Naive thymus-derived CD4-positive, alpha-beta T cell (primary cell): ENCODE data around the gene LRRFIP1. TPM values are rescaled to one million over a fixed set of nuclear protein-coding genes. Genes with fewer than 3 reads are reported as not detected.
"Not testable (repeated sequence)": the region's sequence is repeated elsewhere in the genome, so short reads cannot be mapped to it uniquely, and the experiment has no call there.

Experiments
- ATAC-seq: fragments of 150-1000 bp; cut with Tn5 transposase; 2 replicates; pipeline ENCODE4 v1.10.0; 2021; ENCODE audit warnings: mild to moderate bottlenecking, moderate library complexity
- CTCF ChIA-PET: fragments of 350-600 bp; sonication (Branson Sonifier 250); formaldehyde crosslinking; loops from one replicate; lab custom pipeline; 2021; ENCODE audit warnings: antibody characterized with exemption; lab: Charles Lee
- POLR2A ChIA-PET: fragments of 350-600 bp; sonication (Branson Sonifier 250); formaldehyde crosslinking; loops from one replicate; lab custom pipeline; 2021; ENCODE audit warnings: antibody characterized with exemption, inconsistent platforms; lab: Charles Lee
- DNase-seq, 9 donors: peaks; one replicate each; pipeline versions ENCODE4 v3.0.0 to v3.0.0-alpha.2; 2020 to 2022; ENCODE audit warnings: mixed read lengths in 1 of 9
- H3K27ac ChIP-seq: one replicate; pipeline ENCODE4 v1.7.0; 2013; ENCODE audit warnings: mild to moderate bottlenecking, low read depth, low read length, moderate library complexity
- H3K27me3 ChIP-seq, 2 donors: one replicate each; pipeline ENCODE4 v1.7.0; 2013; ENCODE audit warnings: low read length in 2 of 2, mild to moderate bottlenecking in 2 of 2, moderate library complexity in 2 of 2; ENCODE audit not compliant: control insufficient read depth in 2 of 2, insufficient read depth in 2 of 2
- H3K36me3 ChIP-seq, 3 experiments: 1 replicate in 2 of 3; 2 replicates in 1 of 3; pipeline ENCODE4 v1.7.0; 2013; ENCODE audit warnings: low read length in 3 of 3, mild to moderate bottlenecking in 3 of 3, moderate library complexity in 1 of 3; ENCODE audit not compliant: insufficient read depth in 3 of 3, control insufficient read depth in 2 of 3
- H3K4me1 ChIP-seq, 2 donors: one replicate each; pipeline ENCODE4 v1.7.0; 2013; ENCODE audit warnings: low read length in 2 of 2, mild to moderate bottlenecking in 2 of 2, moderate library complexity in 1 of 2; ENCODE audit not compliant: control insufficient read depth in 2 of 2, insufficient read depth in 2 of 2
- H3K4me3 ChIP-seq: 2 replicates; pipeline ENCODE4 v1.7.0; 2013; ENCODE audit warnings: mild to moderate bottlenecking, low read length
- H3K9me3 ChIP-seq, 3 experiments: 1 replicate in 2 of 3; 2 replicates in 1 of 3; pipeline ENCODE4 v1.7.0; 2013; ENCODE audit warnings: low read length in 3 of 3; ENCODE audit not compliant: control insufficient read depth in 2 of 3
- H3K27ac Mint-ChIP-seq, 9 donors: one replicate each; pipeline ENCODE4 v1.8.0; 2020 to 2022; ENCODE audit warnings: mixed read lengths in 9 of 9, mild to moderate bottlenecking in 8 of 9, moderate library complexity in 5 of 9, inconsistent platforms in 2 of 9
- H3K27me3 Mint-ChIP-seq, 5 donors: one replicate each; pipeline ENCODE4 v1.8.0; 2021 to 2022; ENCODE audit warnings: mixed read lengths in 5 of 5, mild to moderate bottlenecking in 1 of 5
- H3K36me3 Mint-ChIP-seq, 5 donors: one replicate each; pipeline ENCODE4 v1.8.0; 2020 to 2022; ENCODE audit warnings: mixed read lengths in 5 of 5, mild to moderate bottlenecking in 3 of 5, inconsistent platforms in 1 of 5
- H3K4me1 Mint-ChIP-seq, 7 donors: one replicate each; pipeline ENCODE4 v1.8.0; 2020 to 2022; ENCODE audit warnings: mixed read lengths in 7 of 7, mild to moderate bottlenecking in 3 of 7, inconsistent platforms in 1 of 7
- H3K4me3 Mint-ChIP-seq, 10 donors: one replicate each; pipeline ENCODE4 v1.8.0; 2020 to 2022; ENCODE audit warnings: mild to moderate bottlenecking in 10 of 10, mixed read lengths in 10 of 10, moderate library complexity in 6 of 10, inconsistent platforms in 2 of 10
- H3K9me3 Mint-ChIP-seq, 11 donors: one replicate each; pipeline ENCODE4 v1.8.0; 2020 to 2022; ENCODE audit warnings: mixed read lengths in 11 of 11, mild to moderate bottlenecking in 4 of 11, inconsistent platforms in 1 of 11, moderate library complexity in 1 of 11
- intact Hi-C, 2 donors: fragments of 100-400 bp; cut with micrococcal nuclease; formaldehyde crosslinking; loops; one replicate each; pipeline ENCODE4 v1.15.1; 2023
- polyA plus RNA-seq, 2 donors: library from polyadenylated mRNA; unstranded; fragments of 300-500 nt; fragmentation: Illumina TruSeq; gene quantifications; one replicate each; pipeline ENCODE4 v1.2.3, GENCODE V29; 2021
- total RNA-seq, 6 experiments: library from RNA in 5 of 6; stranded (reverse) in 5 of 6; gene quantifications; 1 replicate in 5 of 6; 2 replicates in 1 of 6; pipeline ENCODE4 v1.2.3 and lab custom pipeline; 2021 to 2026

The LRRFIP1 gene
- total and polyA plus RNA-seq, 7 experiments from 2014 or later, result 82.2 to 257 (median 105) TPM

GRCh38 chr2:237749961-237750360, 122.6 kb downstream of the LRRFIP1 start:
- intact Hi-C loops, result loop anchor here (5.0 to 10.0 kb wide), 2 partner anchors 235 to 512 kb away; no protein-coding TSS in a partner anchor
- Histone ChIP-seq H3K27ac (no peak overlapping the region), H3K9me3 (no peaks in the 10 kb centered on the region), H3K4me1 (peaks cover under 1 to 1% of the 10 kb centered on the region in 2 donors), H3K27me3 (no peaks in the 10 kb centered on the region), H3K36me3 (peaks cover 22 to 68% (median 23%) of the 10 kb centered on the region in 3 experiments), H3K4me3 (no peak overlapping the region)
- H3K4me1 Mint-ChIP-seq, result peaks cover 3 to 25% (median 10%) of the 10 kb centered on the region in 7 donors
- ChIA-PET POLR2A (no interaction called here), CTCF (interaction anchor here (0.7 kb wide), 1 partner anchor 74 kb away, joined by 8 read pairs; no protein-coding TSS in a partner anchor)
- H3K27me3 Mint-ChIP-seq, result no peaks in the 10 kb centered on the region
- H3K36me3 Mint-ChIP-seq, result peaks cover 19 to 56% (median 35%) of the 10 kb centered on the region in 5 donors
- H3K27ac Mint-ChIP-seq, result no peak overlapping the region
- no peak for DNase-seq
- ATAC-seq, result no peak
- H3K9me3 Mint-ChIP-seq, result no peaks in the 10 kb centered on the region
- H3K4me3 Mint-ChIP-seq, result no peak overlapping the region

GRCh38 chr2:237750441-237750840, 123.1 kb downstream of the LRRFIP1 start:
- H3K4me3 ChIP-seq, H3K4me3 Mint-ChIP-seq, H3K27me3 Mint-ChIP-seq, H3K4me1 ChIP-seq, ATAC-seq, H3K9me3 Mint-ChIP-seq, DNase-seq, H3K27ac ChIP-seq, H3K27ac Mint-ChIP-seq, CTCF ChIA-PET, intact Hi-C loops, H3K9me3 ChIP-seq, H3K27me3 ChIP-seq, POLR2A ChIA-PET: not testable (repeated sequence)
- peaks cover 24 to 72% (median 27%) of the 10 kb centered on the region in 3 experiments for H3K36me3 ChIP-seq
- peaks cover 19 to 56% (median 35%) of the 10 kb centered on the region in 5 donors for H3K36me3 Mint-ChIP-seq
- peaks cover 0 to 23% (median 7%) of the 10 kb centered on the region in 7 donors for H3K4me1 Mint-ChIP-seq

- Histone ChIP-seq H3K9me3 (no peaks in the 10 kb centered on the region), H3K27me3 (no peaks in the 10 kb centered on the region), H3K4me3 (no peak overlapping the region), H3K36me3 (peaks cover 24 to 92% (median 35%) of the 10 kb centered on the region in 3 experiments), H3K27ac (no peak overlapping the region), H3K4me1 (no peaks in the 10 kb centered on the region)
- Mint-ChIP-seq H3K27ac (peak overlapping the region in 1 of 9 donors; percentile 65), H3K4me1 (peaks cover 0 to 26% (median 5%) of the 10 kb centered on the region in 7 donors), H3K36me3 (peaks cover 28 to 65% (median 41%) of the 10 kb centered on the region in 5 donors), H3K9me3 (no peaks in the 10 kb centered on the region), H3K27me3 (no peaks in the 10 kb centered on the region), H3K4me3 (peak overlapping the region in 1 of 10 donors; percentile 15)
- ChIA-PET POLR2A (no interaction called here), CTCF (no interaction called here)
- DNase-seq, result no peak
- intact Hi-C loops, result no loop called here
- ATAC-seq, result peak; percentile 86
These were observed 125.4 kb downstream of the LRRFIP1 start for GRCh38 chr2:237752761-237753165.

GRCh38 chr2:237754182-237754581, 126.8 kb downstream of the LRRFIP1 start:
- Mint-ChIP-seq H3K9me3 (no peaks in the 10 kb centered on the region), H3K27me3 (no peaks in the 10 kb centered on the region), H3K4me1 (peaks cover 0 to 26% (median 5%) of the 10 kb centered on the region in 7 donors), H3K36me3 (peaks cover 26 to 67% (median 39%) of the 10 kb centered on the region in 5 donors), H3K27ac (no peak overlapping the region), H3K4me3 (no peak overlapping the region)
- no peaks in the 10 kb centered on the region for H3K27me3 ChIP-seq
- ATAC-seq, result no peak
- intact Hi-C loops, result no loop called here
- ChIA-PET CTCF (interaction anchor here (1.6 to 1.8 kb wide), 2 partner anchors 9 to 81 kb away, joined by 7 to 8 read pairs; no protein-coding TSS in a partner anchor), POLR2A (interaction anchor here (0.7 kb wide), 1 partner anchor 83 kb away, joined by 3 read pairs; no protein-coding TSS in a partner anchor)
- H3K4me3 ChIP-seq, result no peak overlapping the region
- DNase-seq, result no peak
- H3K9me3 ChIP-seq, result no peaks in the 10 kb centered on the region
- no peaks in the 10 kb centered on the region for H3K4me1 ChIP-seq
- H3K27ac ChIP-seq, result no peak overlapping the region
- peaks cover 24 to 87% (median 32%) of the 10 kb centered on the region in 3 experiments for H3K36me3 ChIP-seq

GRCh38 chr2:237754626-237755248, 127.3 kb downstream of the LRRFIP1 start:
- Histone ChIP-seq H3K27me3 (no peaks in the 10 kb centered on the region), H3K9me3 (no peaks in the 10 kb centered on the region), H3K4me1 (no peaks in the 10 kb centered on the region), H3K36me3 (peaks cover 22 to 84% (median 36%) of the 10 kb centered on the region in 3 experiments), H3K27ac (no peak overlapping the region), H3K4me3 (no peak overlapping the region)
- Mint-ChIP-seq H3K36me3 (peaks cover 23 to 68% (median 34%) of the 10 kb centered on the region in 5 donors), H3K27me3 (no peaks in the 10 kb centered on the region), H3K4me3 (no peak overlapping the region), H3K9me3 (no peaks in the 10 kb centered on the region), H3K27ac (no peak overlapping the region), H3K4me1 (peaks cover 0 to 26% (median 3%) of the 10 kb centered on the region in 7 donors)
- intact Hi-C loops, result no loop called here
- ATAC-seq, result no peak
- ChIA-PET POLR2A (interaction anchor here (0.7 kb wide), 1 partner anchor 84 kb away, joined by 3 read pairs; no protein-coding TSS in a partner anchor), CTCF (interaction anchor here (1.6 to 1.8 kb wide), 2 partner anchors 9 to 82 kb away, joined by 7 to 8 read pairs; no protein-coding TSS in a partner anchor)
- no peak for DNase-seq

GRCh38 chr2:237757616-237758015, 130.2 kb downstream of the LRRFIP1 start:
- Mint-ChIP-seq H3K4me3 (no peak overlapping the region), H3K36me3 (peaks cover 23 to 72% (median 33%) of the 10 kb centered on the region in 5 donors), H3K27me3 (no peaks in the 10 kb centered on the region), H3K9me3 (no peaks in the 10 kb centered on the region), H3K27ac (no peak overlapping the region), H3K4me1 (peaks cover 0 to 12% (median 2%) of the 10 kb centered on the region in 7 donors)
- ChIA-PET CTCF (interaction anchor here (1.3 kb wide), 2 partner anchors 12 to 87 kb away, joined by 3 to 4 read pairs; no protein-coding TSS in a partner anchor), POLR2A (no interaction called here)
- Histone ChIP-seq H3K4me1 (no peaks in the 10 kb centered on the region), H3K9me3 (no peaks in the 10 kb centered on the region), H3K27ac (no peak overlapping the region), H3K4me3 (no peak overlapping the region), H3K36me3 (peaks cover 12 to 84% (median 40%) of the 10 kb centered on the region in 3 experiments), H3K27me3 (no peaks in the 10 kb centered on the region)
- no peak for DNase-seq
- intact Hi-C loops, result no loop called here
- no peak for ATAC-seq
